GM19324 (cell line): Measurements from ENCODE around the gene USP6NL.

Experiments used
- ATAC-seq: cut with Tn5 transposase; IDR thresholded peaks from one replicate; pipeline ENCODE4 v1.9.1; 2021; ENCODE audit warnings: mild to moderate bottlenecking, moderate library complexity; ENCODE audit not compliant: unreplicated experiment, low FRiP score

USP6NL gene

DNA sequence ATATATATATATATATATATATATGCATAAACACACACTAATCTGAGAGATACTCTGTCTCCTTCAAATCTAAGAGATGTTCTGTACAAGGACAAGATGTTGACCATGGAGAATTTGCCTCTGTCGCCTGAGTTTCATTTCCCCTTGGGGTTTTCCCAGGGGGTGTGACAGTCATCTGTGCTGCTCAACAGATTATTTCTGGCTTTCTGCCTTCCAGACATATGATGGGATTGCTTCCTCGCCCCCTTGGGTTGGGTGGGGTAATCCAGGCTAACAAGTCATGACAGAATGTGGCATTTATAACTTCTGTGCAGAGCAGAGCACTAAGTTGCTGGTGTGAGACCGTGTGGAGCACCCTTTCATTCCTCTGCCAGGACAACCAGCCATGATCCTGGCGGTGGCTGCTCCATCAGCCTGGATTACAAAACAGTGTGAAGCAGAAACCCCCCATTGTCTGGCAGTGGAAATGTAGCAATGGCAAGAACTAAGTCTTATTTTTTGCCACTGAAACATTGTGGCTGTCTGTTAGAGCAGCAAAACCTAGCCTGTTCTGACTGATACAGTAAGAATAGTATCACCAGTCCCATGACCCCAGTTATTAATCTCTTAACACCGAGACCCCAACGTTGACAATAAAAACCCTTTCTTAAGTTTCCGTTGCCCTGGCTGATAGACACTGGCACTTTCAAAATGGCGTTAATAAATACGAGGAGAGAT is 13.7 kb upstream of the USP6NL start:
- peak; percentile 60 for ATAC-seq

DNA sequence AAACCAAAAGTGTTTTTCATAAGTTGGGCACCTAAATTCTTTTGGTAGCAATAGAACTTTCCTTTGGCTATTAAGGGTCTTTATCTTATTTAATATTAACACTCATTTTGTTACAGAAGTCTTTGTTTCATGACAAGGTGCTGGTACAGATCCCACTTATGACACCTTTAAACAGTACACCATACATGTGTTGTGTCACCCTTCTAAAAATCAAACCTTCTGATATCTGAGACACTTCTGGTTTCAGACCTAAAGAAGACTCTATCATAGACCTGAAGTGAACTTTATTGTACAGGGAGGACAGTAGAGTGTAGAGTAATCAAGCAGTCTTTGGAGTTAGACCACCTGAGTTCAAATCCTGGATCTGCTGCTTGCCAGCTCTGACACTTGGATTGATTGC is 5.8 kb upstream of the USP6NL start:
- no peak for ATAC-seq

DNA sequence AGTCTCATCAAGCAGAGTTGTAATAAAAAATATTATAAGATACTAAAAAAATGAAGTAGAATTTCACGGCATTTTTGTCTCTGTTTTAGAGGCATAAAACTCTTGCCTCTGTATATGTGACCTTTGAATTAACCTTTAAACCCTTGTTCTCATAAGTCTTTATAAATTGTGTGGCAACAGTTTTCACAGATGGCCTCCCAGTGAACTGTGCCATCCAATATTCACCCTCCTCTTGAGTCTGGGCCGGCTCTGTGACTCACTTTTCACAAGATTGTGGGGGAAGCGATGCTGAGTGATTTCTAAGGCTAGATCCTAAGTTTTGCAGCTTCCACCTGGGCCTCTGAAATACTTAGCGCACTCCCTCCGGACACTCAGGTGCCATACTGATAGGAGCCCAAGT is 4.6 kb upstream of the USP6NL start:
- no peak for ATAC-seq

DNA sequence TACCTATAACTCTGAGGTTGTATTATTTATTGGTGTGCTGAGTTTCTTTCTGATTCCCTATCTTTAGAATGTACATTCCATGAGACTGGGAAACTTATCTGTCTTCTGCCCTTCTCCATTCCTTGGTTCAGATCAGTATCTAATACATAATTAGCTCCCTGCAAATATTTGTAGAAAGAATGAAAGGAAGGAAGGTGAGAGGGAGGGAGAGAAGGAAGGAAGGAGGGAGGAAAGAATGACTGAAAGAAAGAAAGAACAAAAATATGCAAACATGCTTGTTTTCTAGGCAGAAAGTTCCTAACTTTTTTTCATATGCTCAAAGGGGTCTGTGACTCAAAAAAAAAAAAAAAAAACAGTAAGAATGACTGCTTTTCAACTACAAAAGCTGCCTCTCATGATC is 3.9 kb upstream of the USP6NL start:
- ATAC-seq = no peak

DNA sequence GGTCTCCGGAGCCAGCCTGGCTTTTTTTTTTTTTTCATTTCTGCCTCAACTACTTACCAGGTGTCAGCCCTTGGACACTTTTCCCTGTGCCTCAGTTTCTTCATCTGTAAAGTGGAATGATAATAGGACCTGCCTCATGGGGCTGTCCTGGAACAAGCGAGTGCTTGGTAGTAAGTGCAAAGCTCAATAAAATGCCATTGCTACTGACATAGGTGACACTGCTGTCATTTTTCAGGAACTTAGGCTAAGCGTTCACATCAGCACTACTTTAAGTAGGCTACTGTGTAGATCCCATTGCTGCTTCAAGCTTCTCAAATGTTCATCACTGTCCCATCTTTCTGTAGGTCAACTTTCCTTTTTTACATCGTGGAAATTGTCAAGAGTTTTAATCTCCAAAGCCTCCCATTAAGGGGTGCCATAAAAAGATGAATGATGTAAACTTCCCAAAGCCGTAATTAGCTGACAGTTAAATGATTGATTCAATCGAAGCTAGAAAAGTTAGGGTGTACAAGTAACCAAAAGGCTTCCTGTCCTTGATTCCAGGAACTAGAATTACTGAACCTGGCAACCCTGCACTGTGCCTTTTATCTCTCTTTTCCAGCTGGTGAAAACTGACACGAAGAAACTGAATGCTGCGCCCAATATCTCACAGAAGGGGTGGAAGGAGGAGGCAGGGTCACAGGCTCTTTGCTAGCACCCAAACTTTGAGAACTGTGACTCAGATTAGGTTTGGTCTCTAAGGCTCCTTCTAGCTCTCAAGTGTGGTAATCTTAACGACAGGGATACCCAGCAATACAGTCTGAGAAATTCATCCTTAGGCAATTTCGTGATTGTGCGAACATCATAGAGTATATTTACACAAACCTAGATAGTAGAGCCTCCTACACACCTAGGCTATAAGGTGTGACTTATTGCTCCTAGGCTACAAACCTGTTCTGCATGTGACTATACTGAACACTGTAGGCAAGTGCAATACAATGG is 861 bp upstream of the USP6NL start:
- ATAC-seq = no peak

DNA sequence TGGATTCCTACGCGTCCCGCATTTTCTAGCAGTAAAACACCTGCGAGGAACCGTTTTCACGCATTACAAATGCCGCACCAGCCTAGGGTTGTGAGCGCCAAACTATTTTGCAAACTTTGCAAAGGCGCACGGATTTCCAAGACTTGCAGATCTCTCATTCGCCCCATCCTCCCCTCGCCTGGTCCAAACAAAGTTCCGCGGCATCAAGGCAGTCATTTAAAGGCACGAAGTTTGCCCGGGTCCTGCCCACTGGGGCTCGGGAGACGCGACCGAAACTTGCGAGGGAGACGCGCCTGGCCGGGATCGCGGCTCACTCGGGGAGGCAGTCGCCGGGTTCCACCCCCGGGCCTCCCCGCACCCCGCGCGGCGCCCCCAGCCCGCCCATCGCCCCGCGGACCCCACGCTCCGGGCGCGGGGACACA is 613 bp downstream of the USP6NL start:
- ATAC-seq = peak; percentile 9

DNA sequence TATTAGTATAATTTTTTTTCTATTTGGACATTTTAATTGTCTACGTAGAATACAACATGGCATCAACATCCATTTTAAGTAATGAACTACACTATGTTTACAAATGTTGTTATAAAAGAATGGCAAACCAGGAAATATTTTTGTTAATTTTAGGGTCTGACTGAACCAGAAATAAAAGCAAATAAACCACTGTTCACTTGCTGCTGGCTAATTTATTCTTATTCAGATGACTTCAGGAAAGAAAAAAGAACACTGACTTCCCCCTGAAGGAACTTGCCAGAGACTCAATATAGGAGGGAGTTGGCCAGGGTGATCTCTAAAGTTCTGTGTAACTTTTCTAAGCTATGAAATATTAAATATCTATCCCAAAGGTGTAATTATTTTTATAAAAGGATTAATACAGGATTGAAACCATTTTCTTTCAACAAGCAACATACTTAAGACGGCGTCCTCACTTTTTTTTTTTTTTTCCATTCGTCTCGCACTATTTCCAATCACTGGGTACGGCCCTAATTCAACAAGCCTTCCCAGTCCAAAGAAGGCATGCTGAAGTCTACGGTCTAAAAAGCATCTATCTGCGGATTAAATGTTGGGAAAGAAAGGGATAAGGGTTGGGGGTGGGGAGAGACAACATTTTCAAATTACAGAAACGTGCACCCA is 1.2 kb downstream of the USP6NL start:
- no peak for ATAC-seq

DNA sequence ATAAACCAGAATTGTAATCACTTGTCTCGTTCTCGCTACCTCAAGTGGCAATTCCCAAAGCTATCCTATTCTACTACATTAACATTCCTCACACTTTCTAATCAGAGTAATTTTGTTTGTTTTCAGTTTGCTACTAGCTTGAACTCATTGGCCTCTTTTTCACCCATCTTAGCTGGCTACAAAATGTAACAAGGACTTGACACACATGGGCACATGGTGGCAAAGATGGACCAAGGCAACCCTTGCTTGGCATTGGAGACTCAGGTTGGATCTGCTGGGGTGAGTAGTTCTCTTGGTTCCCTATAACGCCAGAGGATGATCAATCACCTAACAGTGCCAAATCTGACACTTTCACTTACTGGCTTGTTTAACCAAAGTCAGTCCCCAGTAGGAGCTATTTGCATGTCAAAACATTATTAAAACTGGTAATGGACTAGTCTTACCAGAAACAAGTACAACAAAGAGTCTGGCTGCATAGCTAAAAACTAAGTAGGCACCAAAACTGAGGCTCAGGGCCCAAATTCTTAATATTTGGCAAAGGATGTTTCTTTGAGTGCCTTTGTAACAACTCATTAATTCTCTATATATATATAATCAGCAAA is 1.9 kb downstream of the USP6NL start:
- ATAC-seq = no peak

DNA sequence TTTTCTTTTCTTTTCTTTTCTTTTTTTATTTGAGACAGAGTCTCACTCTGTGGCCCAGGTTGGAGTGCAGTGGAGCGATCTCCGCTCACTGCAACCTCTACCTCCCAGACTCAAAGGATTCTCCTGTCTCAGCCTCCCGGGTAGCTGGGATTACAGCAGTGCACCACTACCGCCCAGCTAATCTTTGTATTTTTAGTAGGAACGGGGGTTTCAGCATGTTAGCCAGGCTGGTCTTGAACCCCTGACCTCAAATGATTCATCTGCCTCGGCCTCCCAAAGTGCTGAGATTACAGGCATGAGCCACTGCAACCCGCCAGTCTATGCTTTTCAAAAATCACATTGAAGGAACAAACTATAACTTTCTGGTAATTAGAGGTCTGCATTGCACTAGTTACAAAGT is 2.4 kb downstream of the USP6NL start:
- ATAC-seq = no peak

DNA sequence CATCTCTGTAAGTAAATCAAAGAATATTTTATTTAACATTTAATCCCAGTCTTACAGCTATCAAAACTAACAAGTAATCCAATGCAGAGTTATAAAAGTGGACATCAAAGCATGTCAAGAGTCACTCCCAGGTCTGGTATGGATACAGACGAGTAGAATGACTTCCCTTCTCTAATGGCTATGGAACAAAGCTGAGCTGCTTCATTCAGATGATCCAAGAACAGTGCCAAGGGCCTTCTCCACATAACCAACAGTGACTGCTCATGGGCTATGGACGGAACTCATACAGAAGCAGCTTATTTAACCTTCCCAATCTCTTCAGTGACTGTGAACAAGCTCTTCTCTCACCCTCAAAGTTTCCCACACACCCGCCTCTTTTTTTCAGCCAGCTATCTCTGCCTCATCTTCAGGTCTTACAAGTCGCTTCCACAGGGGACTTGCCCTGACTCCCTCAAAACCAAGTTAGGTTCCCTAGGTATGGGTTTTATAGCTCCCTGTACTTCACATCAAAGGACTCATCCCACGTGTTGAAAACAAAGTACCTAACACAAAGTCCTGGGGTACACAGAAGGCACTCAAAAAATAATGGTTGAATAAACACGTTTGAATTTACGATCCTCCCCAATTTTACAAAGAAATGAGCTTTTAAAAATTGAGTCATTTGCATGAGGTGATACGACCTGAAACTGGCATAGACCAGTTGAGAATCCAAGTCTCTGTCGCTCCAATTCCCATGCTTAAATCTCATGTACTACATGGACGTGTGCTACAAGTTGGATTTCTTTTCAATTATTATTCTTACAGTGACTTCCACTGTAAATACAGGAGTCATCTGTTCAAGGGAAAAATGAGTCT is 3.1 kb downstream of the USP6NL start:
- no peak for ATAC-seq

DNA sequence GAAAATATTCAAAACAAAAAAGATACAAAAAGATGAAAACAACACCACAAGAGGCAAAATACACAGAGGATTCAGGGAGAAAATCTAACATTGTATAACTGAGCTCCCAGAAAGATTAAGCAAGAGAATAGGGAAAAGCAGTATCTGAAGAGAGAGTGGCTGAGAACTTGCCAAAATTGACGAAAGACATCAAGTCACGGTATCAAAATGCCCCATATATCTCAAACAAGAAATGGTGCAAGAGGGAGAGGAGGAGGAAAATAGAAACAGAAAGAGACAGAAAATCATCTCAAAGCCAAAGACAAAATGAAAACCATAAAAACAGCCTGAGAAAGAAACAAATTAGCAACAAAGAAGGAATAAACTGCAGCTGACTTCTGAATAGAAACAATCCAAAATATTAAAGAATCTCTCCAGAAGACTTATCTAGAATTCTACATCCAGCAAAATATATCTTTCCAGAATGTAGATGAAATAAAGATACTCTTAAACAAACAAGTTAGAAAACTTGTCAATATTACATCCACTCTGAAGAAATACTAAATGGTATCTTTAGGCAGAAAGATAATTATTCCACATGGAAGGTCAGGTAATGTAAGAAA is 5.5 kb downstream of the USP6NL start:
- no peak for ATAC-seq

DNA sequence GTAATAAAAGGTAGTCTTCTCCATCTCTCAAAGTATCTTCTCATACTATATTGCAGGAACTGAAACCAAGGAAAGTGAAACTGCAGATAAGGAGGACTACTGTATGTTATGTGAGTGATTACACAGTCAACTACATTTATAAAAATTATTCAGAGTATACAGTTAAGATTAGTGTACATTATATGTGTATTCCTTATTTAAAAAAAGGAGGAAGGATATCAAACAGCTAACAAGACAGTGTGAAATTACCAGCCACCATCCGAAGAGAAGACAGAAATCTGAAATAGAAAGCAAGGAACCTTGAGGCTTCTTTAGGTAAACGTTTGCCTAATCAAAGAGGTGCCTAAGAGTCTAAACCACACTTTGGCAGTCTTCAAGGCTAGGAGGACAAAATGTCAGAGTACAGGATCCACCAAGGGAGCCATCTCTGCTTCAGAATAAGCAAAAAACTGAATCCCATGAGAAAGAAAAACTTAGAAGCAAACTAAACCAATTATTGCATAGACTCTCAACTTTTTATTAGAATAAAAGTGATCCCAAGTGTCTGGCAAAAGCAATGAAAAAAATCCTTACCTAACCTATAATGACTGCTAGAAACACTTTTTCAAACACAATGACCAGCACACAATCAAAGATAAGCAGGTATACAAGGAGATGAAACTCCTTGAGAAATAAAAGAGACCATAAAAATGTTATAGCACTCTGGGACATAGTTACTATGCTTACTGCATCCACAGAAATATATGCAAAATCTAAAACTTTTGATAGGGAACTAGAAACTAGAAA is 6.4 kb downstream of the USP6NL start:
- ATAC-seq = no peak

DNA sequence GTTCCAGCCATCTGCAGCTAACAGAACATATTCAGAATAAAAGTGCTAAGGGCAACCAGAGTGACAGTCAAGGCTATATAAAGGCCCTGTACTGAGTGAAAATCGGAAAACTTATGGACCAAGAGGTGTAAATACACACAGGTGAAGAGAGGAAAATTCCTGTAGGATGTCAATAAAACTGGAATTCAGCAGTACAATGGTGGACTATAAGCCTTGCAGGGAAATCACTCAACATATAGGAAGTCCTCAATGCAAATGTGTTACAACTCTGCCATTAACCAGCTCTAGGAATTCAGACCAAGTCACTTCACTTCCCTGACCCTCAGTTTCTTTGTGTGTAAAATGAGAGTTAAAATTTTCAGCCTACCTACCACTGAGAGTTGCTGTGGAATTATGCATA is 7.7 kb downstream of the USP6NL start:
- ATAC-seq = no peak

DNA sequence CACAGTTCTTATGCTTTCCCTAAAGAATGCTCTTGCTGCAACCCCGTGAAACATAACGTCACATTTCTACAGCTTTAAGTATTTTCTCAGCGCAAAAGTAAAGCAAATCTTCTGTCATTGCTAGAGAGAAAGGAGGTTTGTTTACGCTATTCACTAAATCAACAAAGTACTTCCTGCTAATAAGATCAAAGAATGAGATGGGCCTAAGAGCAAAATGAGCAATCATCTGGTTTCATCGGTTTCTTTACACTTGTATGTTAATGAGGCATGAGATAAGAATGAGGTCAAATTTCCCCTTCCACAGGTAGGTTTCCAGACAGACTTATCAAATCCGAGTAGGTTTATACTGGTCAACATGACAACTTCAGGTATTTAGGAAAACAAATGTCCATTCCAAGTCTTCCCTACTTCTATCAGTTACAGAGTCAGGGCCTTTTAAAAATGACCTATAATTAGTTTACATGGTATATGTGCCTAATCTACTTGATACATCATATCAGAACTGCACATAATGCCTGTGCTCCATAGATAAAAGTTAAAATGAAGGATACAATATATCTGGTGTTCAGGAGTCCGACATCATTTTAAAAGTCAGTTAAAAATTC is 8.4 kb downstream of the USP6NL start:
- ATAC-seq = no peak

DNA sequence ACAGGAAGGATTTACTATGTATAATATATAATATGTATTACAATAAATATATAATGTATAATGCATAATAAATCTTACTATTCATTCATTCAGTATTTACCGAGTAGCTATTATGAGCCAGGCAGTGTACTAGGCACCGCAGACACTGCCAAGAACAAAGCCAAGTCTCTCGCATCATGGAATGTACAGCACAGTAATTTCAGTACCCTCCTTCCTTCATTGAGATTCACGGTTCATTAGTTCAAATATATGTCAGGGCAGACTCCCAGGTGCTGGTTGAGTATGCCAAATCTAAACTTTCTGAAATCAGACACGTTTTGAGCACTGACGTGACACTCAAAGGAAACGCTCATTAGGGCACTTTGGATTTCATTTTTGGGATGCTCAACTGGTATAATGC is 9.1 kb downstream of the USP6NL start:
- no peak for ATAC-seq

DNA sequence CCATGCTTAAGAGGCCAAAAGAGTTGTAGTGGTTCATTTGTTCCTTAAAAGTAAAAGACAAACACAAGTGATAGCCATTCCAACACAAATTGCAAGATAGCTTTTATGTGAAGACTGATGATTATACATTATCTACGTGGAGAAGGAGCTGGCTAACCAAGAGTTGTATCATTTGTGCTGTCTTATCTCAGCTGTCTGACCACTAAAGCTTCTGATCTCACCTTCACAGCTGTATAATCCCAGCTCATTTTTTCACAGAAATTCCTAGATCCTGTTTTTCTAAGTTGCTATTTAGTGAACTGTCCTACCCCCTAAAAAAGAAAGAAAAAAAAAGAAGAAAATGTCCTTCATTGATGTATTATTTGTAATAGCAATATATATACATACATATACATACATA is 9.8 kb downstream of the USP6NL start:
- no peak for ATAC-seq

DNA sequence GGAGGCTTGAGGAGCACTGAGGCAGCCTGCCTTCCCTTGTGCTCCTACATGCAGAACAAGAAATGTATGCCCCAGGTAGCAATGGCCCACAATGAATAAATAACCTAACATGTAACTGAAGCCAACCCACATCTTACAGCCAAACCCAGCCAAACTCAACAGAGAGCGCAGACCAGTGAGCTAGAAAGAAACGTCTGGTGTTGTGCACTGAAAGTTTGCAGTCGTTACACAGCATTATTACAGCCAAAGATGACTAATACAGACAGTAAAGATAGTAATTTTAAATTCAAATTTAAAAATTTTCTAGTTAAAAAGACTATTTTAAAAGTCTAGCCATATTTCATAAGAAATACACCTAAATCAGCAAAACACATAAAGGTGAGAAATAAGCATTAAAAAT is 11.2 kb downstream of the USP6NL start:
- ATAC-seq = no peak

DNA sequence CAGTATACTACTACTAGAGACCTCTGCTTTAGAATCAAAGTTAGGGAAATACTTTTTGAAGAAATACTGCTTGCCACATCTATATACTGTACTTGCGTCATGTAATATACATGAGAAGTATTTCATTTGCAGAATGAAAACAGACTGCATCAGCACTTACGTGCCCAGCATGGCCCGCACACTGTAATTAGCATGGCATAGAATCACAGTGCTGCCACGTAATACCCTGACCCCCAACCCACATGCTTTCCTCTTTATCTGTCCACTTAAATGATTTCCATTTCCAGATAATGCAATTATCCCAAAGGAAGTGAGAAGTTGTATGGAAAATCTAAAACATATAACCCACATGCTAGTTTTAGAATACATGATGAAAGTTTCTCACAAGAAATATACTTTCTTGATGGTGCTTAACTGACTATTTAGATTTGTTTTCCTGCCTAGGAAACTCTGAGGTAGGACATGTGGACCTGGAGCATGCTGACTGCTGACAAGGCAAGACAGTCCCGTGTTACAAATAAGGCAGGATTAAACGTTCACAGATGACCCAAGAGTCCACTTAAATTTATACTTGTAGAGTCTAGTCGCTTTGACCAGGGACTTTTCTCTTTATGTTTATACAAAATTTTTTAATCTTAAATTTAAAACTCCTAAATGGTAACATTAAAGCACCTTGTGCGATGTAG is 12.6 kb downstream of the USP6NL start:
- ATAC-seq = no peak
